ENCODE data around the gene SLC30A7. TPM values are rescaled to one million over a fixed set of nuclear protein-coding genes. Genes with fewer than 3 reads are reported as not detected.
"Not testable (repeated sequence)": the region's sequence is repeated elsewhere in the genome, so short reads cannot be mapped to it uniquely, and the experiment has no call there.

The SLC30A7 gene, protein sequence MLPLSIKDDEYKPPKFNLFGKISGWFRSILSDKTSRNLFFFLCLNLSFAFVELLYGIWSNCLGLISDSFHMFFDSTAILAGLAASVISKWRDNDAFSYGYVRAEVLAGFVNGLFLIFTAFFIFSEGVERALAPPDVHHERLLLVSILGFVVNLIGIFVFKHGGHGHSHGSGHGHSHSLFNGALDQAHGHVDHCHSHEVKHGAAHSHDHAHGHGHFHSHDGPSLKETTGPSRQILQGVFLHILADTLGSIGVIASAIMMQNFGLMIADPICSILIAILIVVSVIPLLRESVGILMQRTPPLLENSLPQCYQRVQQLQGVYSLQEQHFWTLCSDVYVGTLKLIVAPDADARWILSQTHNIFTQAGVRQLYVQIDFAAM
- total RNA-seq: 18.4 TPM
- 10 to 100 TPM in 2 of 8 donors, 1 to 10 TPM in 6; 7.0 to 12.2 (median 8.7) TPM for polyA plus RNA-seq (ENCODE audit: insufficient read depth in 1 of 8, insufficient read length in 8 of 8, low replicate concordance in 1 of 8)
- long read RNA-seq, donor 1: 0 reads
- long read RNA-seq, donor 2: 0 reads
- long read RNA-seq, donor 3, partial matches to known transcripts: 0 of 1 reads
- long read RNA-seq, donor 3, other reads (novel, unspliced or antisense): 0 of 1 reads
- long read RNA-seq, donor 4, partial matches to known transcripts: 0 of 1 reads
- long read RNA-seq, donor 4, other reads (novel, unspliced or antisense): 0 of 1 reads
- long read RNA-seq, donor 5, full-length matches to known transcripts: 2 of 2 reads
- long read RNA-seq, donor 5, partial matches to known transcripts: 0 of 2 reads
- long read RNA-seq, donor 5, other reads (novel, unspliced or antisense): 0 of 2 reads
- long read RNA-seq, donor 6, full-length matches to known transcripts: 2 of 2 reads
- long read RNA-seq, donor 6, partial matches to known transcripts: 0 of 2 reads
- long read RNA-seq, donor 6, other reads (novel, unspliced or antisense): 0 of 2 reads
- long read RNA-seq, donor 7, full-length matches to known transcripts: 1 of 1 reads
- long read RNA-seq, donor 7, partial matches to known transcripts: 0 of 1 reads
- long read RNA-seq, donor 7, other reads (novel, unspliced or antisense): 0 of 1 reads
- long read RNA-seq, donor 8, full-length matches to known transcripts: 2 of 24 reads
- long read RNA-seq, donor 8, partial matches to known transcripts: 0 of 24 reads
- long read RNA-seq, donor 8, other reads (novel, unspliced or antisense): 22 of 24 reads
- long read RNA-seq, donor 9, partial matches to known transcripts: 5 of 29 reads
- long read RNA-seq, donor 9, other reads (novel, unspliced or antisense): 23 of 29 reads
- long read RNA-seq, donor 10, full-length matches to known transcripts: 2 of 2 reads
- long read RNA-seq, donor 10, partial matches to known transcripts: 0 of 2 reads
- long read RNA-seq, donor 10, other reads (novel, unspliced or antisense): 0 of 2 reads
- long read RNA-seq, donor 11, full-length matches to known transcripts: 1 of 1 reads
- long read RNA-seq, donor 11, partial matches to known transcripts: 0 of 1 reads
- long read RNA-seq, donor 11, other reads (novel, unspliced or antisense): 0 of 1 reads

DNA sequence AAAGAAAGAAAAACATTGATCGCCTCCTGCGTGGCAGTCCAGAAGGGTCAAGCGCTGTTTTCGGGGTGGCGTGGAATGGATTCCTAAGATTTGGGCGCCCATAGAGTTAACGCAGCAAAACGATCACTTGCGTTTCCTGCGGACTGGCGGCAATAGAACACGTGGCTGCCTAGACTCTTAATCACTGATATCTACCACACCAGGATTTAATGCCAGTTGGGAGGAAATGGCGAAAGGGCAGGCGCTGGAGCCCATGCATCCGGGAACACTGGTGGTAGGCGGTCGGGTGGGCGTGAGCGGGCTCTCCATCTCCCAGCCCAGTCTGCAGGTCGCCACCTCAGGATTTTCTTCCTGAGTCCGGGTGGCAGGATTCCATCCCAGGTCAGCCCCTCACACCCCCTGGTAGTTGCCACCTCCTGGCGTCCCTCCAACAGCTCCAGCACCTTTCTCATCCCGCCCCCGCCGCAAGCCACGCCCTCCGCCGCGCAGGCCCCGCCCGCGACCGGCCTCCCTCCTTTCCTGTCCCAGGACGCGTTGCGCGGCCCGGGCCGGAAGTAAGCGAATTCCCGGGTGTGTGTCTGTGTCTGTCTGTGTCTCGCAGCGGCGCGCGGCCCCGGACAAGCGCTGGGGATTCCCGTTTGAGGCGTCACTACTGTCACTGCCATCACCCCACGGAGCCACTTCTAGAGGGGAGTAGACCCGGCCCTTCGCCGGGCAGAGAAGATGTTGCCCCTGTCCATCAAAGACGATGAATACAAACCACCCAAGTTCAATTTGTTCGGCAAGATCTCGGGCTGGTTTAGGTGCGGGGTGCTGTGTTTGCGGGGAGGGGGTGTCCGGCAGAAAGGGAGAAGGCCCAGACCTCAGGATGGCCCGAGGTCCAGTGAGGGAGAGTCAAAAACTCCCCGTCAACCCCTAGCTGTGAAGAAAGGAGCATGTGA is at the start of gene SLC30A7:
Gene SLC30A7, plus strand, starts transcription at position 551 of the 941 bp plus-strand sequence. Its CDS starts 173 bp downstream, at position 724.
- Histone ChIP-seq H3K4me3 (ENCODE audit: low read length) (peak within 1 kb of the TSS; percentile 94), H3K27ac (ENCODE audit: low read length) (peak within 1 kb of the TSS; percentile 98), H3K27me3 (ENCODE audit: control insufficient read depth, insufficient read depth, low read length) (no peaks in the 10 kb centered on the region), H3K36me3 (ENCODE audit: control insufficient read depth, insufficient read depth, low read length) (peaks cover 10% of the 10 kb centered on the region), H3K9me3 (replicated peaks; ENCODE audit: control insufficient read depth, low read depth, low read length) (no peaks in the 10 kb centered on the region), H3K4me1 (ENCODE audit: control insufficient read depth, insufficient read depth, low read length) (peaks cover 4% of the 10 kb centered on the region)
- under 1% methylated on average over 43 of the region's 62 CpGs for WGBS (ENCODE audit: insufficient coverage)
- peak; percentile 97 for DNase-seq

DNA sequence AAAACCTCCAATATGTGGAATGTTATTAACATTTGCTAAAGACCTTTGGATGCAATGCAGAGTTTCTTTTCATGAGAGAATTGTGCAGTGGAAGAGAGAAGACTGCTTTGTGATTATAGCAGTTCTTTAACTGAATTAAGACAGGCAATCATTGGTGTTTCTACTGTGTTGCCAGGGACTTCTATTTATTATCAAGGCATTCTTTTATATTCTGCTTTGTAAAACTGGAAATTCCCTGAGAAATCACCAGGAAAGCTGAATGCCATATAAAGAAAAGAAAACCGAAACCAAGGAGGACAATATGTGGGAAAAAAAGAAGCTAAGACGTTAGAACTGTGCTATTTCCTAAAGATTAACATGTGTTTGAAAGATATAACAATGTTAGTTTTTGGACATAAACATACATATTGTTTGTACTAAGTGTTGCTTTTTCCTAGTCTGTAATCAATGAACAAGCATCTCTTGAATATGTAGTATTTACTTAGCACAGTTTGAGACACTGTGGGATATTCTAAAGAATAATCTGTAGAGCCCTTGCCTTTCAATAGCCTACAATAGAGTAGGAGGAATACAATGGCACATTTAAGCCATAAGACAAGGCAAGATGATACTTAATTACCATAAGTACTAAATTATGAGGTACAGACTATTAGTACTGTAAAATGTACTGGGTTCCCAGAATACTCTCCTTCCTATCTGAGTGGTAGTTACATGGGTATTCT is 48.4 kb upstream of the SLC30A7 start:
- peak; percentile 33 for DNase-seq
- H3K4me1 ChIP-seq (ENCODE audit: control insufficient read depth, insufficient read depth, low read length): no peaks in the 10 kb centered on the region
- no peaks in the 10 kb centered on the region for H3K9me3 ChIP-seq (replicated peaks; ENCODE audit: control insufficient read depth, low read depth, low read length)
- H3K27me3 ChIP-seq (ENCODE audit: control insufficient read depth, insufficient read depth, low read length): no peaks in the 10 kb centered on the region
- no peaks in the 10 kb centered on the region for H3K36me3 ChIP-seq (ENCODE audit: control insufficient read depth, insufficient read depth, low read length)
- WGBS (ENCODE audit: insufficient coverage): no CpG with 5 or more reads among the region's 2 CpGs
- H3K27ac ChIP-seq (ENCODE audit: low read length): no peak overlapping the region
- no peak overlapping the region for H3K4me3 ChIP-seq (ENCODE audit: low read length)

DNA sequence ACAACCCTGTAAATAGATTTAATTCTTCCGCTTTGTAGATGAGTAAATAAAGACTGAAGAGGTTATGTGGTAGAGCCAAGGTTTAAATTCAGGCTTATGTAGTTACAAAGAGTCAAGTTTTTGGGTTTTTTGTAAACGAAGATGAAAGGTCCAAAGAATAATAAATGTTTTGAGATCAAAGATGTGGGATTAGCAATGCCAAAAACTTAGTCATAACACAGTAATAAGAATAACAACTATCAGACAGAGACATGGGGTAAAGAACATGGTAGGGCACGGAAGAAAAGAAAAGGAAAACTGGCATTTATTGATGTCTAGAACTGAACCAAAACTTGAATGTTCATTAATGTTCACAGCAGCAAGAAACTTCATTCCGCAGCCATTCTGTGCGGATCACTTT is 44.2 kb upstream of the SLC30A7 start:
- DNase-seq: no peak
- no CpG with 5 or more reads among the region's 5 CpGs for WGBS (ENCODE audit: insufficient coverage)

DNA sequence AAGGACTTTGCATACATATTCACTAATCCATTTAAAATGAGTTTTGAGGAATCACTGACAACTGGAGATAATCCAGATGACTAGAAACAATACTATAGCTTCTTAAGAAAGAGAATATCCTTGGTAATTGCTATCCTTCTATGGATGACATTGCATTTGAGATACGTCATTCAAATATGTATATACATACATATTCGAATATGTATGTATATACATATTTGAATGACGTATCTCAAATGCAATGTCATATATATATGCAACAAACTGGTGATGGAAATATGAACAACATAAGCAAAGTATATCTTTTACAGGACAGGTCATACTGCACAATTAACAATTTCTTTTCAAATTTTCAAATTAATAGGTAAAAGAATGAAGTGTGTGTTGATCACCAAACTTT is 42.9 kb upstream of the SLC30A7 start:
- no peak overlapping the region for H3K4me3 ChIP-seq (ENCODE audit: low read length)
- H3K36me3 ChIP-seq (ENCODE audit: control insufficient read depth, insufficient read depth, low read length): no peaks in the 10 kb centered on the region
- H3K27me3 ChIP-seq (ENCODE audit: control insufficient read depth, insufficient read depth, low read length): no peaks in the 10 kb centered on the region
- no peaks in the 10 kb centered on the region for H3K4me1 ChIP-seq (ENCODE audit: control insufficient read depth, insufficient read depth, low read length)
- H3K9me3 ChIP-seq (replicated peaks; ENCODE audit: control insufficient read depth, low read depth, low read length): no peaks in the 10 kb centered on the region
- no peak for DNase-seq
- no CpG with 5 or more reads among the region's 3 CpGs for WGBS (ENCODE audit: insufficient coverage)
- no peak overlapping the region for H3K27ac ChIP-seq (ENCODE audit: low read length)

More for the DNA sequence above, 44.2 kb upstream of the SLC30A7 start:
- Histone ChIP-seq H3K4me3 (ENCODE audit: low read length) (no peak overlapping the region), H3K9me3 (replicated peaks; ENCODE audit: control insufficient read depth, low read depth, low read length) (no peaks in the 10 kb centered on the region), H3K36me3 (ENCODE audit: control insufficient read depth, insufficient read depth, low read length) (no peaks in the 10 kb centered on the region), H3K27ac (ENCODE audit: low read length) (no peak overlapping the region), H3K4me1 (ENCODE audit: control insufficient read depth, insufficient read depth, low read length) (no peaks in the 10 kb centered on the region), H3K27me3 (ENCODE audit: control insufficient read depth, insufficient read depth, low read length) (no peaks in the 10 kb centered on the region)

DNA sequence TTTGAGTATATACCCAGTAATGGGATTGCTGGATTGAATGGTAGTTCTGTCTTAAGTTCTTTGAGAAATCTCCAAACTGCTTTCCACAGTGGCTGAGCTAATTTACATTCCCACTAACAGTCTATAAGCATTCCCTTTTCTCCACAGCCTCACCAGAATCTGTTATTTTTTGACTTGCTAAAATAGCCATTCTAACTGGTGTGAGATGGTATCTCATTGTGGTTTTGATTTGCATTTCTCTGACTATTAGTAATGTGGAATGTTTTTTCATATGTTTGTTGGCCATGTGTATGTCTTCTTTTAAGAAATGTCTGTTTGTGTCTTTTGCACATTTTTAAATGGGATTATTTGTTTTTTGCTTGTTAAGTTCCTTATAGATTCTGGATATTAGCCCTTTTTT is 40.8 kb upstream of the SLC30A7 start:
- not testable (repeated sequence) for H3K27me3 ChIP-seq (ENCODE audit: control insufficient read depth, insufficient read depth, low read length); H3K4me3 ChIP-seq (ENCODE audit: low read length); DNase-seq; H3K4me1 ChIP-seq (ENCODE audit: control insufficient read depth, insufficient read depth, low read length); H3K36me3 ChIP-seq (ENCODE audit: control insufficient read depth, insufficient read depth, low read length); H3K27ac ChIP-seq (ENCODE audit: low read length); H3K9me3 ChIP-seq (replicated peaks; ENCODE audit: control insufficient read depth, low read depth, low read length)

DNA sequence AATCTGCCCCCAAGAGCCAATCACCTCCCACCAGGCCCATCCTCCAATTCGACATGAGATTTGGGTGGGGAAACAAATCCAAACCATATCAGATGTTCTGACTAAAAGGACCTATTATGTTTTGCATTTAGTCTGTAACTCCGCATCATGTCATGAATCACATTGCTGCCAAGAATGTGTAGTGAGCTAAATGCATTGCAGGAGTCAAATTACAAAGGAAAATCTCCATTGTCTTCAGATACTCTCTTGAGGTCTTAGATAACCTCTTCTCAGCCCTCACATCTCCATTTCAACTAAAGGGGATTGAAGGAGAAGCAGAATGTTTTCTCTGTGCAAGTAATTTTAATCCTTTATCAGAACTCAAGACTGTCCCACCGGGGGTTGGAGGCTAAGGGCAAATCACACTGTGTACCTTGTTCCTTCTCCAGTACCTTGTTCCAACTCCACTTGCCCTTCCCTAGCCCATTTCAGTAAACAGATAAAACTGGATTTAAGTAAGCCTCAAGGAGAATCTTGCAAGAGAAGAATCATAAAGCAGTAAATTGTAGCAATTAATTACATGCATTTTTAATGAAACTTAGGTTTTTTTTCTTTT is 35.4 kb upstream of the SLC30A7 start:
- peak; percentile 45 for DNase-seq
- H3K36me3 ChIP-seq (ENCODE audit: control insufficient read depth, insufficient read depth, low read length): no peaks in the 10 kb centered on the region
- no peaks in the 10 kb centered on the region for H3K9me3 ChIP-seq (replicated peaks; ENCODE audit: control insufficient read depth, low read depth, low read length)
- WGBS (ENCODE audit: insufficient coverage): no CpG with 5 or more reads among the region's 3 CpGs
- no peaks in the 10 kb centered on the region for H3K27me3 ChIP-seq (ENCODE audit: control insufficient read depth, insufficient read depth, low read length)
- H3K4me3 ChIP-seq (ENCODE audit: low read length): no peak overlapping the region
- no peak overlapping the region for H3K27ac ChIP-seq (ENCODE audit: low read length)
- no peaks in the 10 kb centered on the region for H3K4me1 ChIP-seq (ENCODE audit: control insufficient read depth, insufficient read depth, low read length)

DNA sequence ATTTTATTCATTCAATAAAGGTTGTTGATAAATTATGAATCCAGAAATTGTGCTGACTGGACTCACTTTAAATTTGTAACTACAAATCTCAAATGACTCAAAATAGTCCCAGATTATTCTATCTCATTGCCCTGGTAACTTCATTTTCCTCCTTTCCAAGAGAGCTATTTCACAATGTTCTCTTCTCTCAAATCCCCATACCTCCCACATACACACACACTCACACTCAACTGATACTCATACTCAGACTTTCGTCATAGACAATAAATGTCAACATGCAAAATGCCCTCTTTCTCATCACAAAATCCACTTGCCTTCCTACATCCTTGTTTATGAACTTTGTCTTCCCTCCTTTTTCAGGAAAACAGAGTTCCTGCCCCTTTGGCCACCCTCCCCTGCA is 34.5 kb upstream of the SLC30A7 start:
- Histone ChIP-seq H3K9me3 (replicated peaks; ENCODE audit: control insufficient read depth, low read depth, low read length) (no peaks in the 10 kb centered on the region), H3K4me1 (ENCODE audit: control insufficient read depth, insufficient read depth, low read length) (no peaks in the 10 kb centered on the region), H3K4me3 (ENCODE audit: low read length) (no peak overlapping the region), H3K36me3 (ENCODE audit: control insufficient read depth, insufficient read depth, low read length) (no peaks in the 10 kb centered on the region), H3K27ac (ENCODE audit: low read length) (no peak overlapping the region), H3K27me3 (ENCODE audit: control insufficient read depth, insufficient read depth, low read length) (no peaks in the 10 kb centered on the region)
- 81% methylated on average over 1 of the region's 1 CpG for WGBS (ENCODE audit: insufficient coverage)
- no peak for DNase-seq

DNA sequence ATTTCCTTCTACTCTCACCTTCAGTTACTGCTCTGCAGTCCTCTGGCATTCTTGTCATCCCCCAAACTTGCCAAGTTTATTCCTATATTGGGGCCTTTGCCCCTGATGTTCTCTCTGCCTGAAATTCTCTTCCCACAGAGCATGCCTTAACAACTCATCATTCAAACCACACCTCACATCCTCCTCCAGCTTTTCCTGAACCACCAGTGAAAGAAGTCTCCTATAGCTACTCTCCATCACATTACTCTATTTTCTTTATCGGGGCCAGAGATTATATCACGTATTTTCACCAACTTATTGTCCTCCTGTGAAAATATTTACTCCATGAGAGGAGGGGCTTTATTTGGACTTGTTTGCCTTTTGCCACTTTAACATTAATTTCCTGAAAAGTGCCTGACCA is 33.3 kb upstream of the SLC30A7 start:
- Histone ChIP-seq H3K36me3 (ENCODE audit: control insufficient read depth, insufficient read depth, low read length) (no peaks in the 10 kb centered on the region), H3K4me1 (ENCODE audit: control insufficient read depth, insufficient read depth, low read length) (no peaks in the 10 kb centered on the region), H3K27me3 (ENCODE audit: control insufficient read depth, insufficient read depth, low read length) (no peaks in the 10 kb centered on the region), H3K4me3 (ENCODE audit: low read length) (no peak overlapping the region), H3K27ac (ENCODE audit: low read length) (no peak overlapping the region), H3K9me3 (replicated peaks; ENCODE audit: control insufficient read depth, low read depth, low read length) (no peaks in the 10 kb centered on the region)
- no peak for DNase-seq
- WGBS (ENCODE audit: insufficient coverage): no CpG with 5 or more reads among the region's 2 CpGs

Data from muscle of leg (tissue), 16 donors.